Activated CD4-positive, alpha-beta T cell treated with anti-CD3 and anti-CD28 coated beads for 1 hour (primary cell): ENCODE results near the gene RANBP3L.

Experiments
- DNase-seq: peaks from one replicate; pipeline ENCODE4 v3.0.0-alpha.2; 2020

The RANBP3L gene

GRCh38 chr5:36242534-36243485 lies 58.9 kb downstream of the RANBP3L start:
- no peak for DNase-seq

- peak; percentile 86 for DNase-seq
These were observed 59.8 kb downstream of the RANBP3L start, which contains the start of gene NADK2 for GRCh38 chr5:36241631-36242533. TSS of gene NADK2 (minus strand) at chr5:36241925. CDS start at chr5:36241798, 127 bp downstream.

DNA sequence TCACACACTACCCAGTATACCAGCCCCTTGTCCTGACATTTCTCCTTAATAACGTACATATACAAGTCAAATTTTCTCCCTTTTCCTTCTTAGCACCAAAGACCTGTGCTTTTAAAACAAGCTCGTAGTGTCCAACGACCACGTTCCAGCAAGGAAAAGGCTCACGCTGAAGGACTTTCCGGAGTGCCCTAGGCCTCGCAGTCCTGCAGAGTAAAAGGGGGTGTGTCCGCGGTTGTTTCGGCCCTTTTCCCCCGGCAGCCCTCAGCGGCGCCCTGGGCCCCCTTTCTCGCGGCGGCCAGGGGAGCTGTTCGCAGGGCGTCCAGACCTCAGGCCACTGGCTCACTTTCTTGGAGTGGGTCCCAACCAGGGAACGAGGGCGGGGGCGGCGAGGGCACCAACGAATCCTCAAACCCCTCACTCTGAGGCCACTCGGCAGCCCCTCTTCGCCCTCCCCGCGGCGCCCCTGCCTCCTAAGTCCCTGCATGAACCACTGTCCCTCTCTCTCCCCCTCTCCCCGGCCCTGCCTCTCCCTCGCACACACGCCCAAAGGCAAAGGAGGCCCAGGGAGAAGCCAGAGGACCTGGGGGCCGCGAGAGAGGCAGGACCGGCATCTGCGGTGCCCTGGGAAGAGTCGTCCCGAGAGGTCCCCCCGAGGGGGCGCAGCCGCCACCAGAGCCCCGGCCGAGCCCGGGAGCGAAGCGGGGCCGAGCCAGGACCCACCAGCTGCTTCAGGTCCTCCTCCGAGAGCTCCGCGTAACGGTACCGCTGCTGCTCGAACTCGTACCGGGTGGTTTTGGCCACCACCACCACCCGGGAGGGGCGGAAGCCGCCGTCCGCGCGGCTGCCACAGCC lies 60.7 kb downstream of the RANBP3L start:
- DNase-seq: peak; percentile 10

- DNase-seq: no peak
These were observed 62.1 kb downstream of the RANBP3L start for GRCh38 chr5:36239370-36240293.

DNA sequence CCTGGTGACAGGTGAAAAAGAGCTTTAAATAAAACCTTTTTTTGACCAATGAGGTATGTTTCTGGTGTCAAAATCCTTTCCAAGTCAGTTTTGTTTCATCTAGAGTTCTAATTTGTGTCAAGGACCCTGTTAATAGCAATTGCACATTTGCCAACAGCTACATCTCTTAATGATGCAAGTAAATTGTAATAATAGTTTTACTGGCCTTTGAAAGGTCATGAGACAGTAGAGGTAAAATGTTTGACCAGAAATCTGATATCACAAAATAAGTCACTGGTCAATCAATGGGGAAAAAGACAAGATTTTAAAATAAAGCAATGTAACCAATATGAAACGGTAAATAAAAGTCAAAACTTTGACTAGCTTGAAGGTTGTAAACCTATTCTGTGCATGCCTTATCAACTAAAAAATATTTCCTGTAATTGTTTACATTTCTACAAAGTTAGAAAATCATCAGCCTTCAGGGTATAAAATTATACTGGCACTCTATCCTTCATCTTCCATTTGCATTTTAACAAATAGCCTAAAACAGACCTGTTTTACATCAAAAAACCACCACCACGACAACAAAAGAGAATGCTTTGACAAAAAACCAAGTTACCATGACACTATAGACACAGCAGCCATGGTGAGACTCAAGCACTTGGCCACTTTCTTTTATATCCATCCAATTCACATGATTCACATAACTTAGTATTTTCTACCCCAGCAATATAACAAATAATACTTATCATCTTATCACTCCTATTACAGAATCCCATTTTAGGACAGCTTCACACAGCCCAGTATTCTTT lies 63.0 kb downstream of the RANBP3L start:
- no peak for DNase-seq

DNA sequence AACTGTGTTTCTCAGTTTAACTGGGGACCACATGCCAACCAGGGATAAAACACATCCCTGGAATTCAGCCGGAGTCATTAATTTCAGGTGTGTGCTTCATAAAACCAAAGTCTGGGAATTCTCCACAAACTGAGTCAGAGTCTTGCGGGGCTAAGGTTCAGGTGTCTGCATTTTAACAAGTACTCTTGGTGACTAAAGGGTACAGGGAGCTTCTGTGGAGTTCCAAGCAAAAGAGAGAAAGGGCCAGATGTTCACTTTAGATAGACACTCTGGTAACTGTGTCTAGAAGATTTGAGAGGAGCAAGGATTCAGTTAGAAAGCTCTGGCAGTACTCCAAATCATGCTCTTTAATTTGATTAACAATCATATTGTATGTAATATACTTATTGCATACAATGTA lies 64.0 kb downstream of the RANBP3L start:
- DNase-seq: no peak

GRCh38 chr5:36236801-36237200 lies 64.9 kb downstream of the RANBP3L start:
- no peak for DNase-seq

DNA sequence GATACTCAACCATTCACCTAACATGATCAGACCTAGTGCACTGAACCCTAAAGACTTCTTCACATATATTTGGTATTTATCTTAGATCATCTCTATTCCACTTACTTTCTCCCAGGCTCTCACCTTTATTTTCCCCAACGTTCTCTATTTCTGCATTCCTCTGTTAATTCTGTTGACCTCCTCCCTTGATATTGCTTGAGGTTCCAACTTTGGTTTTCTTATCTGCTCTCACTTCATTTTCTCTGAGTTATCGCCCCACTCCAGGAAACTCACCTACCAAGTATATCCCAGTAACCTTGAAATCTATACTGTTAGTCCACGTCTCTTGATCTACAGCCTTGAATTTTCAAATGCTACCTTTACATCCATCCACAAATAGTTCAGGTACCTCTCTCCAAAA lies 69.2 kb downstream of the RANBP3L start:
- DNase-seq: no peak

GRCh38 chr5:36230151-36230790 lies 71.4 kb downstream of the RANBP3L start:
- no peak for DNase-seq

- DNase-seq: no peak
These were observed 73.2 kb downstream of the RANBP3L start for GRCh38 chr5:36228505-36228904.

- no peak for DNase-seq
These were observed 74.7 kb downstream of the RANBP3L start for GRCh38 chr5:36227046-36227445.

DNA sequence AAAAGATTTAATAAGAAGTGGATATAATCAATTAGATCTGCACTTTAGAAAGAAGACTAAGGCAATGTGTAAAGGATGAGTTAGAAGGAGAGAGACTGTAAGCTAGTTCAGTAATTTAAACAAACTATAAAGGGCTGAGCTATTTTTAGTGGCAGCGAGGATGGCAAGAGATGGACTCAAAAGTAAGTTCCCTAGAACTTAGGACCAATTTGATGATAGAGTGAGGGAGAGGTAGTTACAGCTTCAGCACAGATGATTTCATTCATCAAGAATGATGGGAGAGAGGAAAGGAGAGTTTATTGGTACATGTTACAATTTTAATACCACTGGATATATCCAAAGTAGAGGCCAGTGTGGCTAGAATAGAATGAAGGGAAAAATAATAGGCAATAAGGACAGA lies 79.1 kb downstream of the RANBP3L start:
- no peak for DNase-seq

DNA sequence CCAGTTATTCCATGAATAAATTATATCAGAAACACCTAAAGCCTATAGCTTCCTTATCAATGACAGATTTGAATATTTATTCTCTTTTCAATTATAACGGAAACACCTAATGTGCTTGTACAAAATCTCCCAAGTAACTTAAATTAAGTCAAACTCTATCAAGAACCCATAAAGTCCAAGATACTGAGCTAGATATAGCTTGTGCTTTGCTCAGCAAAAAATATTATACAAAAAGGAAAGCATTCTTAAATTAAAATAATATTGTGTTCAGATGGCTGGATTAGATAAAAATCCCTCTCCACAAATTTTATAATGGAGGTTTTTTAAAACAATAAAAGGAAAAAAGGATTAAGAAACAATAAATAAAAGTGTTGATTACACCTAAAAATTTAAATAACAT lies 83.7 kb downstream of the RANBP3L start:
- no peak for DNase-seq

DNA sequence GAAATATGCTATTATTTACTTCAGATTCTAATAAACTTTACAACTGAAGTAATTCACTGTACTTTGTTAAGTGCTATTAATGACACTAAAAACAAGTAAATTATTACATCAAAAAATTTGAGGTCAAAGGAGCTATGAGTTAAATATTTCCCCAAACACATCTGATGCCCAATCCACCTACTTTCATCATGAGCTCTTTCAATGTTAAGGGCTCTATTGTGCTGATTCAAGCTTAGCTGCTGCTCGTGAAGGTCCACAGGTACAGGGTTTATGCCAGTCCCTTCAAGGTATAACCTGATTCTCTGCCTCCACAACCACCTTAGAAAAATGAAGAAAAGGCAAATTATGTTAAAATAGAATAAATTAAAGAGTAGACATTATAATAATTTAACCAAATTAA lies 84.1 kb downstream of the RANBP3L start:
- DNase-seq: no peak

DNA sequence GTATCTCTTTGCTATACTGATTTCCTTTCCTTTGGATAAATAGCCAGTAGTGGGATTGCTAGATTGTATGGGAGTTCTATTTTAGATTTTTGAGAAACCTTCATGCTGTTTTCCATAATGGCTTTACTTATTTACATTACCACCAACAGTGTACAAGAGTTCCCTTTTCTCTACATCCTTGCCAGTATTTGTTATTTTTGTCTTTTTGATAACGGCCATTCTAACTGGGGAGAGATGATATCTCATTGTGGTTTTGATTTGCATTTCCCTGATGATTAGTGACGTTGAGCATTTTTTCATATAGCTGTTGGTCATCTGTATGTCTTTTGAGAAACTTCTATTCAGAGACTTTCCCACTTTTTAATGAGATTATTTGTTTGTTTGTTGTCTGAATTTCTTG lies 85.8 kb downstream of the RANBP3L start:
- no peak for DNase-seq

- no peak for DNase-seq
These were observed 87.3 kb downstream of the RANBP3L start for GRCh38 chr5:36214436-36214835.

GRCh38 chr5:36209664-36210063 lies 92.0 kb downstream of the RANBP3L start:
- DNase-seq: no peak

- DNase-seq: no peak
These were observed 92.9 kb downstream of the RANBP3L start for GRCh38 chr5:36208786-36209185.

- DNase-seq: no peak
These were observed 94.8 kb downstream of the RANBP3L start for GRCh38 chr5:36206913-36207312.

DNA sequence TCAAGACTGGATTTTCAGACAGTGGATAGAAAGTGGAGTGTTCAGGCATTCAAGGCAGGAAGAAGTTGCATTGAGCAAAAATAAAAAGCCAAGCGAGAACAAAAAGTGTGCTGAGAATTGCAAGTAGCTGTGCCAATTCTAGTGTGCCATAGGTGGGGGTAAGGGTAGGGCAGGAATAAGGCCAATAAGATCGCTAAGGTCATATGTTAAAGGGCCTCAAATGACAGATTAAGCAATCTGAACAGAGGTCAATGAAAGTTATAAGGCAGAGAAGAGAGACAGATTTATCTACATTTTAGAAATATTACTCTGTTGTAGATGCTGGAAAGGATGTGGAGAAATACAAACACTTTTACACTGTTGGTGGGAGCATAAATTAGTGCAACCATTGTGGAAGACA lies 96.4 kb downstream of the RANBP3L start:
- no peak for DNase-seq
